ENCODE measurements around the gene CLEC14A. TPM values are rescaled to one million over a fixed set of nuclear protein-coding genes. Genes with fewer than 3 reads are reported as not detected.

CLEC14A gene
- total and polyA plus RNA-seq, 9 of the 15 experiments (the other 6 are each of a cell fraction or from before 2014, with no cell fraction given) = not detected

GRCh38 chr14:38261620-38262019 lies 5.7 kb upstream of the CLEC14A start:
- H4K20me1 ChIP-seq (replicated peaks; ENCODE audit: control insufficient read depth, insufficient read depth, low read length) = no peaks in the 10 kb centered on the region
- no peak for TF ChIP-seq BMI1 (IDR thresholded peaks at IDR 0.05; ENCODE audit: low read length)
- TF ChIP-seq FOXO4 (CRISPR knock-in tag; IDR thresholded peaks at IDR 0.05) = no peak
- TF ChIP-seq RBM34 (IDR thresholded peaks at IDR 0.05; ENCODE audit: borderline replicate concordance, insufficient read depth, low read length) = no peak
- no peak for TF ChIP-seq NCOA2 (IDR thresholded peaks at IDR 0.05; ENCODE audit: partially characterized antibody in 2 of 2)
- TF ChIP-seq TCFL5 (CRISPR knock-in tag; conservative IDR thresholded peaks at IDR 0.05) = no peak
- no peak for TF ChIP-seq ARNT (IDR thresholded peaks at IDR 0.05)
- TF ChIP-seq ILF3 (IDR thresholded peaks at IDR 0.05; ENCODE audit: borderline replicate concordance) = no peak
- no peak for TF ChIP-seq SIRT6 (IDR thresholded peaks at IDR 0.05; ENCODE audit: low read depth, low read length)
- TF ChIP-seq MYNN (IDR thresholded peaks at IDR 0.05) = no peak
- no peak for TF ChIP-seq MYNN (CRISPR knock-in tag; IDR thresholded peaks at IDR 0.05)
- TF ChIP-seq LCOR (CRISPR knock-in tag; IDR thresholded peaks at IDR 0.05) = no peak
- no peak for ATAC-seq
- H2AFZ ChIP-seq (ENCODE audit: low read depth, low read length) = no peak overlapping the region
- no peak overlapping the region for H3K9ac ChIP-seq (ENCODE audit: insufficient read depth in 1 of 2, low read depth in 2 of 2, low read length in 2 of 2)
- no peak overlapping the region for H3K4me2 ChIP-seq (ENCODE audit: insufficient read depth, low read length)
- no peak for FAIRE-seq
- intact Hi-C loops (cut with micrococcal nuclease) (no loop called here), in situ Hi-C loops (cut with MboI) (no loop called here)
- no peaks in the 10 kb centered on the region for H3K9me3 ChIP-seq (replicated peaks; ENCODE audit: control insufficient read depth, insufficient read depth, low read depth, low read length)
- no peaks in the 10 kb centered on the region for H3K27me3 ChIP-seq (ENCODE audit: control insufficient read depth in 2 of 2, insufficient read depth in 2 of 2, low read length in 2 of 2)
- POLR2A ChIA-PET = no interaction called here
- no TSS peak for BruUV-seq (replicated peaks)
- DNase-seq (ENCODE audit: extremely low read depth in 1 of 4, low spot score in 3 of 4) = no peak
- CTCF ChIA-PET (ENCODE audit: low intra/inter-chr PET ratio) = no interaction called here
- H3K36me3 ChIP-seq (ENCODE audit: control insufficient read depth, insufficient read depth, low read length) = no peaks in the 10 kb centered on the region
- H3K4me1 ChIP-seq (replicated peaks in 1 of 2; ENCODE audit: control insufficient read depth in 2 of 2, insufficient read depth in 2 of 2, low read length in 2 of 2) = no peaks in the 10 kb centered on the region
- H3K79me2 ChIP-seq (ENCODE audit: control insufficient read depth, insufficient read depth, low read length) = no peaks in the 10 kb centered on the region
- H3K27ac ChIP-seq (ENCODE audit: extremely low read depth, low read depth, low read length) = no peak overlapping the region
- no peak overlapping the region for H3K4me3 ChIP-seq
- H3K9me1 ChIP-seq (ENCODE audit: control insufficient read depth, insufficient read depth, low read length) = no peaks in the 10 kb centered on the region
- 0% methylated on average over 1 of the region's 1 CpG for WGBS (ENCODE audit: insufficient coverage, low coverage, missing lambda C conversion rate)
